Esophagus muscularis mucosa (tissue), 4 donors: ENCODE results near the gene GPC5. TPM values are rescaled to one million over a fixed set of nuclear protein-coding genes. Genes with fewer than 3 reads are reported as not detected.

Source experiments
- DNase-seq: peaks from one replicate; pipeline ENCODE4 v3.0.0-alpha.2; 2017; ENCODE audit errors: extremely low spot score
- H3K27ac ChIP-seq, 4 donors: fragments of 200-600 bp; sonication (generic); replicated peaks in 1 of 4; 1 replicate in 3 of 4; 2 replicates in 1 of 4; pipeline ENCODE4 v1.5.1; 2016 to 2019; ENCODE audit warnings: mild to moderate bottlenecking in 1 of 4
- H3K27me3 ChIP-seq, 4 donors: fragments of 200-600 bp; sonication (generic); one replicate each; pipeline versions ENCODE4 v1.5.1 to v1.6.0; 2016 to 2019
- H3K36me3 ChIP-seq, 4 donors: fragments of 200-600 bp; sonication (generic); one replicate each; pipeline ENCODE4 v1.5.1; 2016 to 2019
- H3K4me1 ChIP-seq, 4 donors: fragments of 200-600 bp; sonication (generic); one replicate each; pipeline ENCODE4 v1.5.1; 2016 to 2019
- H3K4me3 ChIP-seq, 4 donors: fragments of 200-600 bp; sonication (generic); 1 replicate in 2 of 4; 2 replicates in 2 of 4; pipeline ENCODE4 v1.5.1; 2016 to 2019; ENCODE audit warnings: mild to moderate bottlenecking in 4 of 4, moderate library complexity in 1 of 4
- H3K9me3 ChIP-seq, 4 donors: fragments of 200-600 bp; sonication (generic); 1 replicate in 3 of 4; 2 replicates in 1 of 4; pipeline ENCODE4 v1.5.1; 2016 to 2019
- CTCF ChIP-seq, 3 experiments: fragments of 200-600 bp in 2 of 3; fragments of 450-650 bp in 1 of 3; sonication (generic) in 2 of 3; IDR thresholded peaks; one replicate each; pipeline ENCODE4 v1.5.1; 2017 to 2019; ENCODE audit warnings: antibody characterized with exemption in 3 of 3, mild to moderate bottlenecking in 2 of 3, moderate library complexity in 1 of 3
- EP300 ChIP-seq: sonication (generic); formaldehyde crosslinking; IDR thresholded peaks from one replicate; pipeline ENCODE4 v1.6.1; 2017; ENCODE audit warnings: antibody characterized with exemption
- POLR2A ChIP-seq: fragments of 450-650 bp; IDR thresholded peaks from one replicate; pipeline ENCODE4 v1.6.1; 2017; ENCODE audit warnings: antibody characterized with exemption, moderate library complexity, mild to moderate bottlenecking, low read depth
- POLR2AphosphoS5 ChIP-seq, 2 donors: sonication (generic); formaldehyde crosslinking; IDR thresholded peaks; one replicate each; pipeline ENCODE4 v1.6.1; 2017; ENCODE audit warnings: antibody characterized with exemption in 2 of 2
- WGBS: methylation state at CpG from one replicate; pipeline ENCODE4 v1.1.5; 2018; 5-methylcytosine and 5-hydroxymethylcytosine counted together
- intact Hi-C: fragments of 100-400 bp; cut with DNase I; formaldehyde crosslinking; loops from one replicate; pipeline ENCODE4 v1.15.1; 2023
- total RNA-seq, 4 donors: library from RNA; depleted of rRNA; stranded (reverse); fragments of >200 nt; gene quantifications; one replicate each; pipeline versions ENCODE4 v1.1.0 to v1.2.1, GENCODE V29; 2016

The GPC5 gene
- total RNA-seq, 4 donors from 2014 or later: 0.13 to 0.42 (median 0.33) TPM; not detected in 1

DNA sequence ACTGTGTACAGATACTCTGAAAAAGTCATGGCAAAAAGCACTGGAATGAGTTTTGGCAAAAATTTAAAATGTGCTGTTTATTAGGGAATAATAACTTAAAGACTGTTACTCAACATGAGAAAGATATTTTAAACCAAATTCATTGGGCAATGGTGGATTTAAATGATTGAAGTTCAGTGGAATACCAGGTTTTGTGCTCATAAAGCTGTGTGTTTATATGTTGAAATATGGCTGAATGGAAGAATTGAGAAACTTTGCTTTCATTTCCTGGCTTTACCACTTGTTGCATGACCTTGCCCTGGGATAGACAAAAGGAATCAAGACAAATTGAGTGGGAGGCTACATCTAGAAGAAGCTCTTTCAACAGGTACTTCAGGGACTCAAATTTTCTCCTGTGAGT, 246.4 kb downstream of the GPC5 start:
- H3K27ac ChIP-seq: no peak overlapping the region
- no peak for DNase-seq
- no peaks in the 10 kb centered on the region for H3K36me3 ChIP-seq
- TF ChIP-seq EP300 (no peak), POLR2AphosphoS5 (IDR thresholded peaks at IDR 0.05) (no peak), CTCF (IDR thresholded peaks at IDR 0.05) (no peak), POLR2A (no peak)
- no peaks in the 10 kb centered on the region for H3K27me3 ChIP-seq
- intact Hi-C loops: no loop called here
- H3K4me3 ChIP-seq: no peak overlapping the region
- no peaks in the 10 kb centered on the region for H3K9me3 ChIP-seq
- H3K4me1 ChIP-seq: no peaks in the 10 kb centered on the region

DNA sequence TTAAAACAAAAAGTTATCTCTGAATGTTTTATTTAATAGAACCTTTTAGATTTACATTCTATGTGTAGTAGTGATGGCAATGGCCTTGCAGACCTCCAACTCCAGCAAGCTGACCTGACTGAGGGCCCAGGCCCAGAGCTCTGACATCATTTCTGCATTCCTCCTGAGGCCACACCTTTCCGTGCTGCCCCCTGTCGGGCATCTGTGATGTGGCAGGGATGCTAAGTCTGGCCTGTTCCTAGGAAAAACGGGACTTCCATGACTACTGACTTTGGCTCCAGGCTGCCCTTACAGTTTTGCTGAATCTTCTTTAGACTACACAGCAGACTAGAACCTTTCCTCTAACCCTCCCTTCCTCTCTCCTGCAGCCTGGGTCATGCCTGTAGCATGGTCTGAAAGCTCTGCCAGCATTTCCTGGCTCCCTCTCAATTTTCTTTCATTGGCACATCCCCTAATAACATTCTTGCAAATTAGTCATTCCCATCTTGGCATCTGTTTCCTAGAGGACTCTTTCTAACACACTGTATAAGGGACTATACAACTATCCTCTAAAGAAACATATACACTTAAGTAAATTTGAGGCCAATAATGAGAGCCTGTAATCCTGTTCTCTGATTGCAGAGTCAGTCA, 249.1 kb downstream of the GPC5 start:
- no peaks in the 10 kb centered on the region for H3K4me1 ChIP-seq
- no peaks in the 10 kb centered on the region for H3K27me3 ChIP-seq
- no peak overlapping the region for H3K27ac ChIP-seq
- peak in 1 of 3 experiments; percentile 26 for TF ChIP-seq CTCF (IDR thresholded peaks at IDR 0.05)
- no peak for TF ChIP-seq POLR2A
- TF ChIP-seq EP300: no peak
- TF ChIP-seq POLR2AphosphoS5 (IDR thresholded peaks at IDR 0.05): no peak
- WGBS: 57% methylated on average over 3 of the region's 3 CpGs
- no peak for DNase-seq
- no peaks in the 10 kb centered on the region for H3K36me3 ChIP-seq
- intact Hi-C loops: no loop called here
- H3K9me3 ChIP-seq: no peaks in the 10 kb centered on the region
- H3K4me3 ChIP-seq: no peak overlapping the region

DNA sequence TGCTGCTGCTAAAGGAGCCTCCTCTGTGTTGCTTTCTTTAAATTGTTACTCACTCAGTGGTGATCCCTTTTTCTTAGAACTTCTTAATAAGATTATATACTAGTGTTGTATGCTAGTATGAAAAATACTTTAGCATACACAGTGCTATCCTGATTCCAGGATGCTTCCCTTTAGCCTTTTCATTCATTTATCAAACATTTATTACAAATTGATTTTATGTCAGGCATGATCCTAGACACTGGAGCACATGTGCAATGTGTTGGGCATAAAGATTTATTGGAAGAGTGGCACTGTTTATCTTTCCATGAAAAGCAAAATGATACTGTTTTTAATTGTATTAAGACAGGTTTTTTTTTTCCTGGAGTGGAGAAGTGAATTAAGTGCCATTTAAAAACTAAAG, 249.6 kb downstream of the GPC5 start:
- TF ChIP-seq CTCF (IDR thresholded peaks at IDR 0.05) (no peak), POLR2AphosphoS5 (IDR thresholded peaks at IDR 0.05) (no peak), POLR2A (no peak), EP300 (no peak)
- Histone ChIP-seq H3K4me1 (no peaks in the 10 kb centered on the region), H3K9me3 (no peaks in the 10 kb centered on the region), H3K27me3 (no peaks in the 10 kb centered on the region), H3K36me3 (no peaks in the 10 kb centered on the region), H3K4me3 (no peak overlapping the region), H3K27ac (no peak overlapping the region)
- no peak for DNase-seq
- intact Hi-C loops: no loop called here

- intact Hi-C loops: no loop called here
- H3K36me3 ChIP-seq: no peaks in the 10 kb centered on the region
- no peaks in the 10 kb centered on the region for H3K27me3 ChIP-seq
- H3K4me3 ChIP-seq: no peak overlapping the region
- H3K4me1 ChIP-seq: no peaks in the 10 kb centered on the region
- TF ChIP-seq POLR2AphosphoS5 (IDR thresholded peaks at IDR 0.05) (no peak), POLR2A (no peak), EP300 (no peak), CTCF (IDR thresholded peaks at IDR 0.05) (no peak)
- DNase-seq: no peak
- 90% methylated on average over 2 of the region's 2 CpGs for WGBS
- no peak overlapping the region for H3K27ac ChIP-seq
- H3K9me3 ChIP-seq: no peaks in the 10 kb centered on the region
Measured at GRCh38 chr13:91649456-91649855, 251.0 kb downstream of the GPC5 start.
